Spleen (tissue), 11 donors: ENCODE data around the gene NEURL1. TPM values are rescaled to one million over a fixed set of nuclear protein-coding genes. Genes with fewer than 3 reads are reported as not detected.

Experiments used
- DNase-seq: peaks from one replicate; pipeline ENCODE4 v3.0.0-alpha.2; 2020
- H3K27ac ChIP-seq, 8 donors: fragments of 200-600 bp; sonication (generic) in 7 of 8; 1 replicate in 4 of 8; 2 replicates in 4 of 8; pipeline versions ENCODE4 v1.5.0 to v1.8.0; 2016 to 2021; ENCODE audit warnings: inconsistent platforms in 4 of 8, mild to moderate bottlenecking in 4 of 8, moderate library complexity in 1 of 8
- H3K27me3 ChIP-seq, 7 donors: fragments of 200-600 bp; sonication (generic) in 6 of 7; replicated peaks in 1 of 7; 1 replicate in 4 of 7; 2 replicates in 3 of 7; pipeline versions ENCODE4 v1.5.0 to v1.8.0; 2016 to 2021; ENCODE audit warnings: inconsistent platforms in 3 of 7, mild to moderate bottlenecking in 1 of 7
- H3K36me3 ChIP-seq, 6 donors: fragments of 200-600 bp; sonication (generic) in 5 of 6; 1 replicate in 4 of 6; 2 replicates in 2 of 6; pipeline versions ENCODE4 v1.5.0 to v1.8.0; 2016 to 2021; ENCODE audit warnings: inconsistent platforms in 2 of 6
- H3K4me1 ChIP-seq, 6 donors: fragments of 200-600 bp; sonication (generic) in 5 of 6; 1 replicate in 3 of 6; 2 replicates in 3 of 6; pipeline versions ENCODE4 v1.5.0 to v1.8.0; 2016 to 2021; ENCODE audit warnings: inconsistent platforms in 3 of 6
- H3K4me3 ChIP-seq, 8 donors: fragments of 200-600 bp; sonication (generic) in 7 of 8; 1 replicate in 4 of 8; 2 replicates in 4 of 8; pipeline versions ENCODE4 v1.5.0 to v1.8.0; 2016 to 2021; ENCODE audit warnings: inconsistent platforms in 4 of 8, mild to moderate bottlenecking in 4 of 8, moderate library complexity in 2 of 8
- H3K9me3 ChIP-seq, 8 donors: fragments of 200-600 bp; sonication (generic) in 7 of 8; 1 replicate in 4 of 8; 2 replicates in 4 of 8; pipeline versions ENCODE4 v1.5.0 to v1.8.0; 2016 to 2021; ENCODE audit warnings: inconsistent platforms in 4 of 8
- CTCF ChIP-seq, 11 experiments: fragments of 200-600 bp in 7 of 11; fragments of 450-650 bp in 4 of 11; sonication (generic) in 4 of 11; IDR thresholded peaks in 8 of 11; conservative IDR thresholded peaks in 3 of 11; 1 replicate in 7 of 11; 2 replicates in 4 of 11; pipeline versions ENCODE4 v1.4.0 to v1.8.0; 2016 to 2021; ENCODE audit warnings: antibody characterized with exemption in 11 of 11, inconsistent platforms in 4 of 11, mild to moderate bottlenecking in 1 of 11
- POLR2A ChIP-seq, 3 donors: fragments of 450-650 bp; IDR thresholded peaks; one replicate each; pipeline ENCODE4 v1.5.1; 2017; ENCODE audit warnings: antibody characterized with exemption in 3 of 3, mild to moderate bottlenecking in 1 of 3
- POLR2AphosphoS5 ChIP-seq, 3 donors: sonication (generic); formaldehyde crosslinking; IDR thresholded peaks; one replicate each; pipeline ENCODE4 v1.5.1; 2017; ENCODE audit warnings: antibody characterized with exemption in 3 of 3
- WGBS, 5 donors: extraction: QIAGEN DNeasy Blood & Tissue Kit in 3 of 5; methylation state at CpG; one replicate each; pipeline versions ENCODE4 v1.1.5 to v1.1.7; 2013 to 2018; 5-methylcytosine and 5-hydroxymethylcytosine counted together
- intact Hi-C: fragments of 100-400 bp; cut with DNase I; formaldehyde crosslinking; loops from one replicate; pipeline ENCODE4 v1.15.0; 2023; ENCODE audit warnings: low total_unique reads
- polyA plus RNA-seq, 3 donors: library from polyadenylated mRNA; stranded (reverse); fragments of 200-250 nt; gene quantifications; one replicate each; pipeline ENCODE4 v1.2.1, GENCODE V29; 2013
- total RNA-seq, 7 donors: library from RNA; depleted of rRNA in 3 of 7; stranded (reverse); fragments of >200 nt in 3 of 7; fragmentation: NEBNext Ultra II Directional in 4 of 7; extraction: Animal tissue kit (Norgen Biotek cat#: 25700) in 4 of 7; gene quantifications; one replicate each; pipeline versions ENCODE4 v1.1.0 to v1.2.1, GENCODE V29; 2016 to 2021
- donor health status: healthy with polysubstance abuse.
- donor health status: DM: no; HTN: no; CAD: no; lungs with moderate emphysema.
- donor health status: DM: no; HTN: no; CAD: no.
- donor health status: Bipolar disorder and iron deficiency.
- donor health status: healthy.
- donor health status: DM: no; HTN: no; CAD: no.
- donor health status: DM: yes; HTN: yes; CAD: no.

Gene NEURL1
- total and polyA plus RNA-seq, 10 donors = 0.43 to 3.6 (median 2.3) TPM

- no peak for TF ChIP-seq CTCF (IDR thresholded peaks at IDR 0.05 in 8 of 11, conservative IDR thresholded peaks at IDR 0.05 in 3 of 11)
- peak in 2 of 3 donors; percentile 22 to 32 for TF ChIP-seq POLR2AphosphoS5 (IDR thresholded peaks at IDR 0.05)
- intact Hi-C loops = no loop called here
- WGBS, 5 donors = 88 to 94% (median 89%) methylated on average over 12 to 17 of the region's 17 CpGs
- peak overlapping the region in 4 of 8 donors; percentile 6 to 58 (median 36) for H3K27ac ChIP-seq
- no peak for DNase-seq
- peaks cover 0 to 82% (median 26%) of the 10 kb centered on the region in 6 donors for H3K36me3 ChIP-seq
- H3K27me3 ChIP-seq = no peaks in the 10 kb centered on the region
- no peaks in the 10 kb centered on the region for H3K9me3 ChIP-seq
- peaks cover 0 to 39% (median 12%) of the 10 kb centered on the region in 6 donors for H3K4me1 ChIP-seq
- no peak overlapping the region for H3K4me3 ChIP-seq
Observed at GRCh38 chr10:103612462-103613365, 119.2 kb downstream of the NEURL1 start.

GRCh38 chr10:103613616-103614015, 120.1 kb downstream of the NEURL1 start:
- TF ChIP-seq POLR2AphosphoS5 (IDR thresholded peaks at IDR 0.05) = no peak
- no peak for TF ChIP-seq POLR2A (IDR thresholded peaks at IDR 0.05)
- TF ChIP-seq CTCF (IDR thresholded peaks at IDR 0.05 in 8 of 11, conservative IDR thresholded peaks at IDR 0.05 in 3 of 11) = no peak
- no peaks in the 10 kb centered on the region for H3K27me3 ChIP-seq
- peaks cover 0 to 91% (median 27%) of the 10 kb centered on the region in 6 donors for H3K36me3 ChIP-seq
- no peak overlapping the region for H3K4me3 ChIP-seq
- H3K9me3 ChIP-seq = no peaks in the 10 kb centered on the region
- intact Hi-C loops = no loop called here
- no peak for DNase-seq
- peak overlapping the region in 1 of 8 donors; percentile 43 for H3K27ac ChIP-seq
- 90 to 98% (median 94%) methylated on average over 2 of the region's 2 CpGs for WGBS, 5 donors
- H3K4me1 ChIP-seq = peaks cover 0 to 47% (median 16%) of the 10 kb centered on the region in 6 donors

GRCh38 chr10:103614306-103615158, 121.0 kb downstream of the NEURL1 start:
- TF ChIP-seq POLR2A (IDR thresholded peaks at IDR 0.05) (no peak), POLR2AphosphoS5 (IDR thresholded peaks at IDR 0.05) (no peak), CTCF (IDR thresholded peaks at IDR 0.05 in 8 of 11, conservative IDR thresholded peaks at IDR 0.05 in 3 of 11) (no peak)
- Histone ChIP-seq H3K4me1 (peaks cover 0 to 57% (median 22%) of the 10 kb centered on the region in 6 donors), H3K9me3 (no peaks in the 10 kb centered on the region), H3K27ac (peak overlapping the region in 4 of 8 donors; percentile 22 to 49 (median 38)), H3K36me3 (peaks cover 0 to 93% (median 27%) of the 10 kb centered on the region in 6 donors), H3K27me3 (no peaks in the 10 kb centered on the region), H3K4me3 (no peak overlapping the region)
- no peak for DNase-seq
- WGBS, 5 donors = 82 to 88% (median 83%) methylated on average over 14 of the region's 14 CpGs
- intact Hi-C loops = no loop called here
